GM19455 (cell line): ENCODE results near the gene TOMM7.
A peak's percentile ranks its signal among the peaks of the same experiment; 100 is the strongest.

ENCODE experiments used
- ATAC-seq: cut with Tn5 transposase; IDR thresholded peaks from one replicate; pipeline ENCODE4 v1.9.1; 2021; ENCODE audit not compliant: unreplicated experiment

TOMM7 gene

GRCh38 chr7:22822486-22823141 is at the start of gene TOMM7:
TOMM7 (minus strand) TSS chr7:22822849; CDS start chr7:22822779, 70 bp downstream.
- ATAC-seq = peak; percentile 84

GRCh38 chr7:22872096-22872807 is 49.6 kb upstream of the TOMM7 start:
- ATAC-seq = peak; percentile 99

DNA sequence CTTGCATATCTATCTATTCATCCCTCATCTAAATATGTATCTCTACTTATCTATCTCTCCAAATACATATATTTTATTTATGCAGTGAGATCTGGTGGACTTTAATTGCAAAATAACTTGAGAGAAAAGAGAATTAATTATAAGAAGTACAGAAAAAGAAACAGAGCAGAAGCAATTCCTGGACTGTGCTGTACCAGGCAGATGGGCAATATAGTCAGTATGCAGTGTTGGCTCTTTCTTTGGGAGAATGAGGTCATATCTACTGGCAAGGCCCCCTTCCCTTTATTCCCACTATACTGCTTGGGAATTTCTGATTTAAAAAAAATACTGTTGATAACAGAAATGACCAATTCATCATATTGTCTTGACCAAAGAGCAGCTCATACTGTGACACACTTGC is 49.0 kb upstream of the TOMM7 start:
- no peak for ATAC-seq

- ATAC-seq = no peak
Observed at GRCh38 chr7:22868509-22868908, 45.9 kb upstream of the TOMM7 start.

- ATAC-seq = no peak
Observed at GRCh38 chr7:22867589-22867988, 44.9 kb upstream of the TOMM7 start.

- no peak for ATAC-seq
Observed at GRCh38 chr7:22867003-22867402, 44.4 kb upstream of the TOMM7 start.

DNA sequence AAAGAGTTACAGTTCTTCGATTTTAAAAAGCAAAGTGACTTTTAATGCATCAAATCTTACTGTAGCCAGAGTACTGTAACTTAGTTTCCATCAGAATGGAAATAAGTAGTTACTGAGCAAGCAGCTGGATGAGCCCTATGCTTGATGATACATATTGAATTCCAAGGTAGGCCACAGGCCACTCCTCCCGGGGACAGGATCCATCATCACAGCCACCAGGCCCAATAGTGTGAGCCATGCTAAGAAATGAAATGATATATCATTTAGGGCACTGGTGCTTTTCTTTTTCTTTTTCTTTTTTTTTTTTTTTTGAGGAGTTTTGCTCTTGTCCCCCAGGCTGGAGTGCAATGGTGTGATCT is 42.9 kb upstream of the TOMM7 start:
- no peak for ATAC-seq

DNA sequence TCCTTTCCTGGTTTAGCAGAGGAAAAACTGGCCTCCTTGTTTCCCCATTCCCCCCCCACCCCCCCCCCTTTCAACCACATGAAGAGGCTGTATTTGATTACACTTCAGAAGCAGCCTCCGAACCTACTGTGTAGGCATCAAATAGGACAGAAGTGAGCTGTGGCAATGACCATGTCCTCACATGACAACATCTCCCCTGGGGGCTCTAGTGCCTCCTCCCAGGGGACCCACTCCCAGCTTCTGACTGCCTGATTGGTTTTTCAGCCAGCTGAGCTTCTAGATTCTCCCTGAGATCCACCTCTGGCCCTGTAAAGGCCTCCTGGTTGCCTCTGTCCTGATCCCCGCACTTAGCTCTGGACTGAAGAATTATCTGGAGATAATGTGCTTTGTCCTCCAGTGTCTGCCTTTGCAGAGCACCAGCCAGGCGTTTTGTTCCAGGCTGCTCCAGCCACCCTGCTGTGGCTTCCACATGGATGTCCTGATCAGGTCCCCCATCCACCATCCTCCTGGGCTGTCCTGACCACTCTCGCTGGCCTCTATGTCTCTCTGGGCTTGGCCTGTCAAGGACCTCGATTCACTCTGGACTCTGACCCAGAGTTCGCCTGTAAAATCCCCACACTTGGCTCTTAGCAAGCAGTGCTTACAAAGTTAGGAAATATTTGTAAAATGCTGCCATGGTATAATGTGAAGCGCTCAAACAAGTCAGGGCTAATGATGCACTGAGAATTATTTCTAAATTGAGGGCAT is 42.4 kb upstream of the TOMM7 start:
- ATAC-seq = no peak

GRCh38 chr7:22864301-22864700 is 41.7 kb upstream of the TOMM7 start:
- ATAC-seq = no peak

- ATAC-seq = no peak
Observed at GRCh38 chr7:22863156-22863899, 40.7 kb upstream of the TOMM7 start.

GRCh38 chr7:22861576-22861975 is 38.9 kb upstream of the TOMM7 start:
- no peak for ATAC-seq

DNA sequence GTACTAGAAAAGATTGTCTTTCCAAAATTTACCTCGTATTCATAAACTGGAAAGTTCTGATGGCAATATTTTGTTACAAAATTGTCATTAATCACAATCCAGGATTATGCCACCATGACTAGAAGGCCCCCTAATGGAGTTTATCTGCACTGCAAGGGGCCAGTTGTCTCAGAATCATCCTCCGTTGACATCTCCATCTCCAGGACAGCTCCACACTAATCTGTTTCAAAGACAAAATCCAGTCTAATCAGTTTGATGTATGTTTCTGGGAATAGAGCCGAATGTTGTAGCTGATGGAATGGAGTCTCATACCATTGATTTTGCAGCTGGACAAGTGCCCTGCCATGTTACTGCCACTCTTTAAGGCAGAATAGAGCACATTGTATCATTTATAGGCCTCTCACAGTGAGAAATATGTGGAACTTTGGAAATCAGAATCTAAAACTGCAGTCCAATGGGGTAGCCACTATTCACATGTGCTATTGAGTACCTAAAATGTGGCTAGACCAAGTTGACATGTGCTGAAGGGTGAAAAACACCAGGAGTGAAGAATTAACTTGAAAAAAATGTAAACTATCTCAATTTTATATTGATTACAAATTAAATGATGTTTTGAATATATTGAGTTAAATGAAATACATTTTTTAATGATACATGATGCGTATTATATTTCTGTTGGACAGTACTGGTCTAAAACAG is 38.3 kb upstream of the TOMM7 start:
- no peak for ATAC-seq

- ATAC-seq = no peak
Observed at GRCh38 chr7:22860337-22860736, 37.7 kb upstream of the TOMM7 start.

- ATAC-seq = no peak
Observed at GRCh38 chr7:22859641-22860290, 37.1 kb upstream of the TOMM7 start.

DNA sequence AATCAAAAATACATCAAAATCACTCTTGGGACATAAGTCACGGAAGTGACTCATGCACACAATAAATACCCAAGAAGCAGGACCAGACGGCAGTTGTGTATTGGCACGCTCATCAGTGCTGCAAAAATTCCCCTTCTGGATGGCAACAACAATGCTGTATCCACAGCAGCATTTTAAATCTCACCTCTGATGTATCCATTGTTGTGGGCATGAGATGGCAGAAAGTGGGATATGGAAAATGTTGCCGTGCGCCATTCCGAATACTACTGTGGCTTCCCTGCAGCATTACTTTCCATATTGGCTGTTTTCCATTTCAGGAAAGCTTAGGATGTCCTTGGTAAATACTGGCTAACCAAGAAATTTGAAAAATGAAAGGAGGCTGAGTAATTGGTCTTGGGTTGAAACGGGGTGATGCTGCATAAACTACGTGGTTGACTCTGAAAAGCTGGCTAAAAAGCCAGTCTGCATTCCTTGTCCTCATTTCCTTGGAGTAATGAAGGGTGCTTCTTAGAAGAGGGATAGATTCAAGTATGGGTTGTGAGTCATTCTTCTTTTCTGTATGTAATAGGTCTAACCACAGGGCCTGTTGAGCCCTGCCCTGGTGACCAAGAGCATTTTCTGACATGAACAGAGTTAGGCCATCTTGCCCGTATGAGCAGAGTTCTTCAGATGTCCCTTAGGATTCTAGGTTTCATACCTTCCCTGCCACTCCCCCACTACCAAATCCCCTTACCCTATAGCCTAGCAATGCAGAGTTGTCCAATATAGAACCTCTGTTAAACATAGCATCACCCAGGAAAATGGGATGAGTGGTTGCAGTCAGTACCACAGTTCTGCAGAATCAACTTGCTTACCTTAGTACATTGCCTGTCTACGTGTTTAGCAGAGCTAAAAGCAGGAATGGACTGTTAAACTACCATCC is 36.3 kb upstream of the TOMM7 start:
- ATAC-seq = no peak

GRCh38 chr7:22858274-22858639 is 35.6 kb upstream of the TOMM7 start:
- no peak for ATAC-seq

- ATAC-seq = no peak
Observed at GRCh38 chr7:22856416-22856815, 33.8 kb upstream of the TOMM7 start.

GRCh38 chr7:22855049-22855392 is 32.4 kb upstream of the TOMM7 start:
- peak; percentile 27 for ATAC-seq
